CD8-positive, alpha-beta memory T cell (primary cell): ENCODE results near the gene POLR3GL. TPM values are rescaled to one million over a fixed set of nuclear protein-coding genes. Genes with fewer than 3 reads are reported as not detected.

Experiments
- CTCF ChIA-PET: fragments of 350-600 bp; sonication (Branson Sonifier 250); formaldehyde crosslinking; loops from one replicate; lab custom pipeline; 2021; ENCODE audit warnings: antibody characterized with exemption; lab: Charles Lee
- POLR2A ChIA-PET: fragments of 350-600 bp; sonication (Branson Sonifier 250); formaldehyde crosslinking; loops from one replicate; lab custom pipeline; 2021; ENCODE audit warnings: antibody characterized with exemption; lab: Charles Lee
- DNase-seq, 5 donors: peaks; one replicate each; pipeline versions ENCODE4 v3.0.0 to v3.0.0-alpha.2; 2020 to 2022; ENCODE audit warnings: mixed read lengths in 1 of 5
- H3K27ac ChIP-seq: one replicate; pipeline ENCODE4 v1.7.0; 2013; ENCODE audit warnings: low read depth, mild to moderate bottlenecking, low read length, moderate library complexity
- H3K27me3 ChIP-seq: 2 replicates; pipeline ENCODE4 v1.7.0; 2013; ENCODE audit warnings: low read length, mild to moderate bottlenecking; ENCODE audit not compliant: insufficient read depth, poor library complexity, severe bottlenecking
- H3K36me3 ChIP-seq: 2 replicates; pipeline ENCODE4 v1.7.0; 2013; ENCODE audit warnings: mild to moderate bottlenecking, low read length, moderate library complexity; ENCODE audit not compliant: insufficient read depth
- H3K4me1 ChIP-seq: 2 replicates; pipeline ENCODE4 v1.7.0; 2013; ENCODE audit warnings: mild to moderate bottlenecking, low read length, moderate library complexity; ENCODE audit not compliant: insufficient read depth
- H3K4me3 ChIP-seq: 2 replicates; pipeline ENCODE4 v1.7.0; 2013; ENCODE audit warnings: mild to moderate bottlenecking, low read length
- H3K9me3 ChIP-seq: 2 replicates; pipeline ENCODE4 v1.7.0; 2013; ENCODE audit warnings: mild to moderate bottlenecking, low read length
- H3K27ac Mint-ChIP-seq, 8 donors: one replicate each; pipeline ENCODE4 v1.8.0; 2020 to 2021; ENCODE audit warnings: mixed read lengths in 8 of 8, mild to moderate bottlenecking in 6 of 8, inconsistent platforms in 3 of 8, moderate library complexity in 3 of 8
- H3K27me3 Mint-ChIP-seq, 2 donors: one replicate each; pipeline ENCODE4 v1.8.0; 2020 to 2021; ENCODE audit warnings: mixed read lengths in 2 of 2, mild to moderate bottlenecking in 1 of 2, moderate library complexity in 1 of 2
- H3K36me3 Mint-ChIP-seq, 3 donors: one replicate each; pipeline ENCODE4 v1.8.0; 2020 to 2021; ENCODE audit warnings: mixed read lengths in 3 of 3, inconsistent platforms in 1 of 3, mild to moderate bottlenecking in 1 of 3
- H3K4me1 Mint-ChIP-seq, 3 donors: one replicate each; pipeline ENCODE4 v1.8.0; 2020 to 2021; ENCODE audit warnings: mixed read lengths in 3 of 3, inconsistent platforms in 1 of 3, mild to moderate bottlenecking in 1 of 3
- H3K4me3 Mint-ChIP-seq, 7 donors: one replicate each; pipeline ENCODE4 v1.8.0; 2020 to 2021; ENCODE audit warnings: mixed read lengths in 7 of 7, mild to moderate bottlenecking in 6 of 7, moderate library complexity in 4 of 7, inconsistent platforms in 2 of 7
- H3K9me3 Mint-ChIP-seq, 5 donors: one replicate each; pipeline ENCODE4 v1.8.0; 2020 to 2022; ENCODE audit warnings: mixed read lengths in 5 of 5, mild to moderate bottlenecking in 3 of 5, moderate library complexity in 2 of 5, inconsistent platforms in 1 of 5
- polyA plus RNA-seq: library from polyadenylated mRNA; unstranded; fragments of 300-500 nt; fragmentation: Illumina TruSeq; gene quantifications from one replicate; pipeline ENCODE4 v1.2.3, GENCODE V29; 2021
- total RNA-seq, 2 experiments: library from RNA; stranded (reverse); gene quantifications; one replicate each; pipeline ENCODE4 v1.2.3, GENCODE V29; 2021

The POLR3GL gene
- total and polyA plus RNA-seq, 3 experiments from 2014 or later, result 21.6 to 103 (median 22.8) TPM

DNA sequence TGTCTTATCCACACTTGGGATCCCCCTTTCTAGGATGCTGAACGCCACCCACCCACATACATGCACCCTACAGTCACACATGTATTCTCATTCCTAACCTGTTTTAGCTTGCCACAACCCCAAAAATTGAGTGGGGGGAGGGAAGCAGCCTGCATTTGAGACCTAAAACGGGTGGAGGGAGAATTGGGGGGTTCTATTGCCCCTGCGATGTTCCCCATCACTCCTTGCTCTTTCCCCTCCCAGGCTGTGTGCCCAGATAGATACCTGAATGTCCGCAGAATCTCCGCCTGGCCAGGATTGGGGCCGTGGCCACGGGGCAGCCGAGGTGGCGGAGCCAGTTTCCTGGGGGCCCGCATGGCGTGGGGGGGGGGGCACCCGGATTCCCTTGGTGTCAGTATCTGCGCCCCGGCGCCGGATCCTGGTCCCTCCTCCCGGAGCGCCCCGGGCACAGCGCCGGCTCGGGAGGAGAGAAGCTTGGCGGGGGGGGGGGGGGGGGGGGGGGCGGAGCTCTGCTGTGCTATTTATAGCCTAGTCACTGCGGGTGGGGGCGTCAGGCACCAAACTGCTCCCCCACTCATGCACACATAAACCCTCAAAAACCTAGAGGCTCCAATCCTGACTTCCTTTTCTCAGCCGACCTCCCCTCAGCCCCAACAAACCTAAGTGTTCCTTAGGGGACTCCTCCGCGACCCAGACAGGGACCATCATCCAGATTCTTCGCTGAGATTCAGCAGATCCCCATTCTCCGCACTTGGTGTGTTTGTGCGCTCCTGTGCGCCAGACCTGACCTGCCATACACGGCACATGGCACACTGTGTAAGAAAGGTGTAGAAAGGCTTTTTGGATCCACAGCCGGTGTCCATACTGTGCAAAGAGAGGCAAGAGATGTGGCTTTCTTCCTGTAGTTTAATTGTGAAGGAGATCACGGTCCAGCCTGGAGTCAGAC is 2.1 kb upstream of the POLR3GL start:
- H3K4me1 Mint-ChIP-seq, result peaks cover 58 to 75% (median 61%) of the 10 kb centered on the region in 3 donors
- DNase-seq, result peak in 3 of 5 donors; percentile 34 to 67 (median 41)

DNA sequence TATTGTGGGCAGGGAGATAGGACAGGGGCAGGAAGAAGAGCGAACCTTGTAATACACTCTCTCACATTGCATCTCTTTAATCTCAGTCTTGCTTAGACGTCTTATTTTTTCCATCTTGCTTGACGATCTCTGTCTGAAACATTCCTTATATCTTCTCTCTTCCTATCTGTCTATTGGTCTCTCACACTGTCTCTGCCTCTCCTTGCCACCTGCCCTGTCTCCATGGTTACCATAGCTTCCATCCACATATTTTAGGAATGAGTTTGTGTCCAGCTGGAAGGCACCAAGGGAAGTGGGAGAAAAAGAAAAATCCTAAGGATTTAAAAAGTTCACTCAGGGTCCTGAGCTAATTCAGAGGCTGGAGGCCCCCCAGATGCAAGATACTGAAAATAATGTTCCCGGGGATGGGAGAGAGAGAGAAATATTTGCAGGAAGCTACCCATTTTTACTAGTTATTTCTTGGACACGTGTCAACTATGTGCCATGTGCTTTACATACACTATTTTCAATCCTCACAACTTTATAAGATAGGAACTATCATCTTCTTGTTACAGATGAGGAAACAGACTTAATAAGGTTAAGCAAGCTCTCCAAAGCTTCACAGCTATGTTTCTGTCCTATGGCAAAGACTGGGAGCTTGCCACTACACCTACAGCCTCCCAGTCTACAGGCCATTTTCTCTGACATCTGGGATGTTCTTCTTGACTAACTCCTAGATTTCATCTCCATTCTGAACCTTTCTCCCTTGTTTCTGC is 1.0 kb upstream of the POLR3GL start:
- POLR2A ChIA-PET, result interaction anchor here (0.6 to 2.4 kb wide), 20 partner anchors 7 to 315 kb away, joined by 3 to 34 read pairs (median 4); partner anchors contain the start of genes ANKRD35, NUDT17, PEX11B and PIAS3
- Mint-ChIP-seq H3K4me3 (peak overlapping the region; percentile 93 to 98 (median 96)), H3K36me3 (peaks cover 6 to 28% (median 9%) of the 10 kb centered on the region in 3 donors), H3K27me3 (peaks cover 0 to 3% of the 10 kb centered on the region in 2 donors), H3K4me1 (peaks cover 60 to 76% (median 60%) of the 10 kb centered on the region in 3 donors), H3K9me3 (peaks cover 0 to 4% (median 0%) of the 10 kb centered on the region in 5 donors), H3K27ac (peak overlapping the region; percentile 89 to 99 (median 97))
- CTCF ChIA-PET, result interaction anchor here (0.9 to 4.9 kb wide), 15 partner anchors 10 to 118 kb away, joined by 3 to 77 read pairs (median 6); partner anchors contain the start of genes NUDT17, PEX11B, PIAS3 and RBM8A
- peaks cover 54% of the 10 kb centered on the region for H3K4me1 ChIP-seq
- DNase-seq, result no peak
- H3K4me3 ChIP-seq, result peak overlapping the region; percentile 88
- H3K27me3 ChIP-seq, result no peaks in the 10 kb centered on the region
- no peaks in the 10 kb centered on the region for H3K9me3 ChIP-seq
- H3K36me3 ChIP-seq, result no peaks in the 10 kb centered on the region
- peak overlapping the region; percentile 71 for H3K27ac ChIP-seq

More for the DNA sequence above, 2.1 kb upstream of the POLR3GL start:
- Mint-ChIP-seq H3K36me3 (peaks cover 0 to 24% (median 2%) of the 10 kb centered on the region in 3 donors), H3K27ac (peak overlapping the region; percentile 87 to 98 (median 96)), H3K9me3 (no peaks in the 10 kb centered on the region), H3K4me3 (peak overlapping the region; percentile 94 to 99 (median 97)), H3K27me3 (peaks cover 0 to 3% of the 10 kb centered on the region in 2 donors)
- Histone ChIP-seq H3K36me3 (no peaks in the 10 kb centered on the region), H3K27ac (no peak overlapping the region), H3K4me3 (peak overlapping the region; percentile 93), H3K4me1 (peaks cover 59% of the 10 kb centered on the region), H3K9me3 (no peaks in the 10 kb centered on the region), H3K27me3 (no peaks in the 10 kb centered on the region)
- ChIA-PET POLR2A (interaction anchor here (0.6 to 1.9 kb wide), 9 partner anchors 15 to 104 kb away, joined by 3 to 11 read pairs (median 3); partner anchors contain the start of gene RBM8A), CTCF (interaction anchor here (0.7 to 4.9 kb wide), 9 partner anchors 13 to 117 kb away, joined by 3 to 77 read pairs (median 9); partner anchors contain the start of genes NUDT17, PIAS3 and RBM8A)

DNA sequence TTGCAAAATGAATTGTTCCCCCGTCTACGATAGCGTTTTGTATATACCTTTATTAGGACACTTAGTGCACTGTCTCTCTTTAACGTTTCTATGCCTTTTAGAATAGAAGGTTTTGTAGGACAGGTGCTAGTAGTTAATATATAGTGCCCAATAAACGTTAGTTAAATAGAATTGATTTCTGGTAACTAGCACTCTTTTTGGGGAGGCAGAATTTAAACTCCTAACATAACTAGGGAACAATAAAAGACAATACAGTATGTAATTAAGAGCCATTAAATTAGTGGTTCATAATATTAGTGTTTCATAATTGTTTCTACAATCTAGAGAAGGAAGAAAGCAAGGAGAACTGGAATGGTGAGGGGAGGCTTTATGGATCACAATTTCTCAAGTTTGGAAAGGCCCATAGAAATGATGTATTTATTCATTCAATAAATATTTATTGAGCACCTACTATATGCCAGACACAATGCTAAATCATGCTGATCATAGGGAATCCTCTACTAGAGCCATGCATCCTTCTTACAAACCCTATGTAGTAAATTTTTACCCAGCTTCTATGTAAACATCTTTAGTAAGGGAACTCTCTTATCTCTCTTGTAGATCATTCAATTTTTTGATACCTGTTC is 742 bp downstream of the POLR3GL start:
- POLR2A ChIA-PET, result interaction anchor here (0.6 to 2.4 kb wide), 14 partner anchors 9 to 106 kb away, joined by 3 to 34 read pairs (median 6); partner anchors contain the start of genes ANKRD35, PEX11B, PIAS3 and RBM8A
- H3K4me3 Mint-ChIP-seq, result peak overlapping the region; percentile 93 to 98 (median 96)
- Histone ChIP-seq H3K27me3 (no peaks in the 10 kb centered on the region), H3K36me3 (no peaks in the 10 kb centered on the region), H3K4me3 (peak overlapping the region; percentile 88), H3K27ac (peak overlapping the region; percentile 71), H3K4me1 (peaks cover 37% of the 10 kb centered on the region), H3K9me3 (no peaks in the 10 kb centered on the region)
- peaks cover 7 to 30% (median 9%) of the 10 kb centered on the region in 3 donors for H3K36me3 Mint-ChIP-seq
- peak overlapping the region; percentile 84 to 99 (median 96) for H3K27ac Mint-ChIP-seq
- H3K9me3 Mint-ChIP-seq, result peaks cover 0 to 4% (median 0%) of the 10 kb centered on the region in 5 donors
- no peaks in the 10 kb centered on the region for H3K27me3 Mint-ChIP-seq
- H3K4me1 Mint-ChIP-seq, result peaks cover 46 to 66% (median 47%) of the 10 kb centered on the region in 3 donors
- DNase-seq, result no peak
- CTCF ChIA-PET, result interaction anchor here (0.6 to 4.9 kb wide), 14 partner anchors 8 to 119 kb away, joined by 3 to 77 read pairs (median 4); partner anchors contain the start of genes PEX11B and RBM8A

DNA sequence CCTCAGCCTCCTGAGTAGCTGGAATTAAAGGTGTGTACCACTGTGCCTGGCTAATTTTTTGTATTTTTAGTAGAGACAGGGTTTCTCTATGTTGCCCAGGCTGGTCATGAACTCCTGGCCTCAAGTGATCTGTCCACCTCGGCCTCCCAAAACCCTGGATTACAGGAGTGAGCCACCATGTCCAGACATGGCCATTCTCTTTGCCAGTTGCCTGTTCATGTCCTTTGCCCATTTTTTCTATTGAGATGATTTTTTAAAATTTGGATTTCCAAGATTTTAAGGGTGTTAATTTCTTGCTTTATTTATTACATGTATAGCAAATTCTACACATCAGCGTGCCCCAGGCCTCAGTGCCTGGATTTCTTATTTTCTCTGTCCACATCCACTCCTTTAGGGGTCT is 2.8 kb downstream of the POLR3GL start:
- H3K9me3 Mint-ChIP-seq, result peaks cover 0 to 4% (median 0%) of the 10 kb centered on the region in 5 donors
- H3K27me3 Mint-ChIP-seq, result no peaks in the 10 kb centered on the region
- Histone ChIP-seq H3K4me3 (no peak overlapping the region), H3K27ac (no peak overlapping the region), H3K27me3 (no peaks in the 10 kb centered on the region), H3K36me3 (no peaks in the 10 kb centered on the region), H3K4me1 (peaks cover 32% of the 10 kb centered on the region), H3K9me3 (no peaks in the 10 kb centered on the region)
- peaks cover 42 to 61% (median 51%) of the 10 kb centered on the region in 3 donors for H3K4me1 Mint-ChIP-seq
- no peak for DNase-seq
- H3K4me3 Mint-ChIP-seq, result peak overlapping the region in 5 of 7 donors; percentile 2 to 82 (median 11)
- ChIA-PET CTCF (interaction anchor here (1.1 to 3.1 kb wide), 3 partner anchors 9 to 40 kb away, joined by 3 to 12 read pairs (median 6); partner anchors contain the start of genes LIX1L and RBM8A), POLR2A (no interaction called here)
- H3K27ac Mint-ChIP-seq, result peak overlapping the region in 1 of 8 donors; percentile 42
- peaks cover 9 to 20% (median 9%) of the 10 kb centered on the region in 3 donors for H3K36me3 Mint-ChIP-seq

DNA sequence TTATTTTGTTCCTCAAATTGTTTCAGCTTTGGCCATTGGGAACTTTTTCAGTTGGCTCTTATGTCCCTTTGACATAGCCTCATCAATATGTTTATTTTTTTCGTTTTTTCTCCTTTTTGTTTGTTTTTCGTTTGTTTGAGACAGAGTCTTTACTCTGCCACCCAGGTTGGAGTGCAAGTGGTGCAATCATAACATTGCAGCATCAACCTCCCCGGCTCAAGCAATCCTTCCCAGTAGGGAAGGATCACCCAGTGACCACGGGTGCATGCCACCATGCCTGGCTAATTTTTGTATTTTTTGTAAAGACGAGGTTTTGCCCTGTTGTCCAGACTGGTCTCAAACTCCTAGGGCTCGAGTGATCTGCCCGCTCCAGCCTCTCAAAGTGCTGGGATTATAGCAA is 8.1 kb downstream of the POLR3GL start:
- Histone ChIP-seq H3K9me3 (no peaks in the 10 kb centered on the region), H3K4me1 (peaks cover 5% of the 10 kb centered on the region), H3K27me3 (no peaks in the 10 kb centered on the region), H3K36me3 (no peaks in the 10 kb centered on the region), H3K27ac (no peak overlapping the region), H3K4me3 (no peak overlapping the region)
- H3K4me1 Mint-ChIP-seq, result peaks cover 19 to 43% (median 29%) of the 10 kb centered on the region in 3 donors
- CTCF ChIA-PET, result interaction anchor here (0.9 to 1.5 kb wide), 4 partner anchors 8 to 54 kb away, joined by 3 to 7 read pairs (median 4); partner anchors contain the start of genes ANKRD34A, PEX11B and POLR3GL
- H3K4me3 Mint-ChIP-seq, result peak overlapping the region in 1 of 7 donors; percentile 78
- POLR2A ChIA-PET, result no interaction called here
- DNase-seq, result no peak
- peaks cover 0 to 3% (median 0%) of the 10 kb centered on the region in 5 donors for H3K9me3 Mint-ChIP-seq
- H3K27ac Mint-ChIP-seq, result no peak overlapping the region
- H3K27me3 Mint-ChIP-seq, result no peaks in the 10 kb centered on the region
- peaks cover 5 to 23% (median 15%) of the 10 kb centered on the region in 3 donors for H3K36me3 Mint-ChIP-seq

DNA sequence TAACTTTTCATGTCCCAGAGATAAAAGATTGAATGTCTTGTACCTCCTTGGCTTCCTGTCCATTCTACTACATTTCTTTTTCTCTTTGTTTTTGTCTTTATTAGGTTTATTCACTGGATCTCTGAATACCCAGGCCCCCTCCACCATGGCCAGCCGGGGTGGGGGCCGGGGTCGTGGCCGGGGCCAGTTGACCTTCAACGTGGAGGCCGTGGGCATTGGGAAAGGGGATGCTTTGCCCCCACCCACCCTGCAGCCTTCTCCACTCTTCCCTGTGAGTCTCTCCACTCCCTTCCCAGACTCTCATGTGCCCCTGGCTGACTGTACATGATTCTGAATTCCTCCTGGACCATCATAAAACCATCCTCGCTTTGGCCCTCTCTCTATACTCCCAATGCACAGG is 10.2 kb downstream of the POLR3GL start:
- Histone ChIP-seq H3K4me3 (no peak overlapping the region), H3K36me3 (no peaks in the 10 kb centered on the region), H3K27me3 (no peaks in the 10 kb centered on the region), H3K27ac (no peak overlapping the region), H3K9me3 (no peaks in the 10 kb centered on the region), H3K4me1 (peaks cover 26% of the 10 kb centered on the region)
- peak overlapping the region in 4 of 8 donors; percentile 40 to 80 (median 70) for H3K27ac Mint-ChIP-seq
- H3K27me3 Mint-ChIP-seq, result no peaks in the 10 kb centered on the region
- peaks cover 13 to 32% (median 21%) of the 10 kb centered on the region in 3 donors for H3K4me1 Mint-ChIP-seq
- H3K4me3 Mint-ChIP-seq, result no peak overlapping the region
- H3K36me3 Mint-ChIP-seq, result peaks cover 0 to 18% (median 11%) of the 10 kb centered on the region in 3 donors
- POLR2A ChIA-PET, result no interaction called here
- DNase-seq, result no peak
- CTCF ChIA-PET, result interaction anchor here (0.6 to 8.3 kb wide), 3 partner anchors 10 to 129 kb away, joined by 3 to 475 read pairs (median 77); partner anchors contain the start of genes ANKRD34A, NUDT17, POLR3GL and TXNIP
- H3K9me3 Mint-ChIP-seq, result no peaks in the 10 kb centered on the region
